Esophagus muscularis mucosa (tissue), 3 donors: ENCODE data around the gene NMT2.

Experiments used
- CTCF ChIP-seq, 3 experiments: fragments of 200-600 bp in 2 of 3; fragments of 450-650 bp in 1 of 3; sonication (generic) in 2 of 3; IDR thresholded peaks; one replicate each; pipeline ENCODE4 v1.5.1; 2017 to 2019; ENCODE audit warnings: antibody characterized with exemption in 3 of 3, mild to moderate bottlenecking in 2 of 3, moderate library complexity in 1 of 3
- POLR2AphosphoS5 ChIP-seq, 2 donors: sonication (generic); formaldehyde crosslinking; IDR thresholded peaks; one replicate each; pipeline ENCODE4 v1.6.1; 2017; ENCODE audit warnings: antibody characterized with exemption in 2 of 2

- TF ChIP-seq POLR2AphosphoS5 (IDR thresholded peaks at IDR 0.05) = no peak
- TF ChIP-seq CTCF (IDR thresholded peaks at IDR 0.05) = no peak
Observed at GRCh38 chr10:15131330-15131729, 37.2 kb downstream of the NMT2 start.
